ENCODE results near the gene LGMN.
"Not testable (repeated sequence)": the region's sequence is repeated elsewhere in the genome, so short reads cannot be mapped to it uniquely, and the experiment has no call there.

Gene LGMN

GRCh38 chr14:92780444-92781232, 32.2 kb upstream of the LGMN start:
- Histone ChIP-seq H3K27me3 (ENCODE audit: control insufficient read depth, insufficient read depth, low read length) (no peaks in the 10 kb centered on the region), H3K9me3 (ENCODE audit: control insufficient read depth, low read length) (no peaks in the 10 kb centered on the region), H3K4me1 (ENCODE audit: control insufficient read depth, insufficient read depth, low read length) (peaks cover 17% of the 10 kb centered on the region), H3K4me3 (ENCODE audit: low read length) (no peak overlapping the region), H3K36me3 (ENCODE audit: control insufficient read depth, insufficient read depth, low read length) (no peaks in the 10 kb centered on the region), H3K9ac (ENCODE audit: low read length) (no peak overlapping the region)

DNA sequence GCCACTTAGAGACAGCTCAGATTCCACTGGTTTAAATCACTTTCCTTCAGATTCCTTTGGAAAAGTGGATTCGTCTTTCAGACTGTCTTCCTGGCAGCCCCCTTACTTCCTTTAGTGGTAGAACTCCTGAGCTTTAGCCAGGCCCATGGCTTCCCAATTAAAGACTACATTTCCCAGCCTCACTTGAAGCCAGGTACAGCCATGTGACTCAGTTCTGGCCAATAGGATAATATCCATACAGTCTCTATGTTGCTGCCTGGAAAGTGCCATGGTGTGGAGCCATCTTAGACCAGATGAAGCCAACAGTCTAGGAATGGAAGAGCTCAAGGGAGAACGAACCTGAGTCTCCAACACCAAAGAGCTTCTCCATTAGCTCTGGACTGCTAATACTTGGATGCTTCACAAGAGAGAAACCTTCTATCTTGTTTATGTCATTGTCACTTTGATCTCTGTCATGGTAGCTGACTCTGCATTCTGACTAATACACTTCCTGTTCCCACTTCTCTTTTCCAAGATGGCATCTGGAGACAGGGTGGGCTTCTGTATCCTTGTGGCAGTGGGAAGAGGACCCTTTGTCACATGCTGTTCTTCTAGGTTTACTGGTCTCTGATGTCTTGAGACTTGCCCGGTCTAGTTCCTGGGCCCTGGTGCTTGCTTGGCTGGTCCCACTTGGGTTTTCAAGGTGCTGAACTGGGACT, 30.6 kb upstream of the LGMN start:
- not testable (repeated sequence) for H3K36me3 ChIP-seq (ENCODE audit: control insufficient read depth, insufficient read depth, low read length); H3K9ac ChIP-seq (ENCODE audit: low read length); H3K4me1 ChIP-seq (ENCODE audit: control insufficient read depth, insufficient read depth, low read length); H3K9me3 ChIP-seq (ENCODE audit: control insufficient read depth, low read length); H3K27me3 ChIP-seq (ENCODE audit: control insufficient read depth, insufficient read depth, low read length); H3K4me3 ChIP-seq (ENCODE audit: low read length)

DNA sequence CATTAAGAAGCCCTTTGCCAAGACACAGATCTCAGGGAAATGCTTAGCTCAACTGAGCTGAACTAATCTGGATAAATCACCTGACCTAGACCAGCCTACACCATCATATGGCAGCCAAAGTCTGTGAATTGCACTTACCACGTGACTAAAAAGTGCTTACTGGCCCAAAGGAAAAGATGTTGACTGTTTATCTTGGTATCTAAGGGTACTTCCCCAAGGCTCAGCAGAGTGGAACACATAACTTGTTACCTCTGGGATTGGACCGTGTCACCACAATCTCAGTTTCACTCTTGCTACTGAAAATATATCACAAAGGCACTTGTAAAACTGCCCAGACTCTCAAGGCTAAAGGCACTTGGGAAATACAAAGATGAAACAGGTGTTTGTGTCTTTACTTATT, 26.9 kb upstream of the LGMN start:
- not testable (repeated sequence) for H3K4me3 ChIP-seq (ENCODE audit: low read length)

DNA sequence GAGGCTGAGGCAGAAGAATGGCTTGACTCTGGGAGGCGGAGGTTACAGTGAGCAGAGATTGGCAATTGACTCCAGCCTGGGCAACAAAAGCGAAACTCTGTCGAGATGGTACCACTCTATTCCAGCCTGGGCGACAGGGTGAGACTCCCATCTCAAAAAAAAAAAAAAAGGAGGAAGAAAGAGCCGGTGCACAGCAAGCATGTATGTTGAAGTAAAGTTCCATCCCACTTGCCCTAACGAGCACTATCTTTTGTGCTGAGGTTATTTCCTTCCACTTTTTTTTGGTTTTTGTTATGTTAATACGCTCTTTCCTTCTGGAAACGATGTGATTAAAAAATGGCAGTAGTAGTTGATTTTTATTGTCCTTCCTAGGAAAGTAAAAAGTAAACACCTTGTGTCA, 26.1 kb upstream of the LGMN start:
- Histone ChIP-seq H3K4me3 (ENCODE audit: low read length) (no peak overlapping the region), H3K9me3 (ENCODE audit: control insufficient read depth, low read length) (no peaks in the 10 kb centered on the region), H3K9ac (ENCODE audit: low read length) (no peak overlapping the region), H3K4me1 (ENCODE audit: control insufficient read depth, insufficient read depth, low read length) (no peaks in the 10 kb centered on the region), H3K27me3 (ENCODE audit: control insufficient read depth, insufficient read depth, low read length) (no peaks in the 10 kb centered on the region), H3K36me3 (ENCODE audit: control insufficient read depth, insufficient read depth, low read length) (no peaks in the 10 kb centered on the region)

More for the DNA sequence above, 26.9 kb upstream of the LGMN start:
- not testable (repeated sequence) for H3K4me1 ChIP-seq (ENCODE audit: control insufficient read depth, insufficient read depth, low read length); H3K27me3 ChIP-seq (ENCODE audit: control insufficient read depth, insufficient read depth, low read length); H3K9me3 ChIP-seq (ENCODE audit: control insufficient read depth, low read length); H3K36me3 ChIP-seq (ENCODE audit: control insufficient read depth, insufficient read depth, low read length); H3K9ac ChIP-seq (ENCODE audit: low read length)

DNA sequence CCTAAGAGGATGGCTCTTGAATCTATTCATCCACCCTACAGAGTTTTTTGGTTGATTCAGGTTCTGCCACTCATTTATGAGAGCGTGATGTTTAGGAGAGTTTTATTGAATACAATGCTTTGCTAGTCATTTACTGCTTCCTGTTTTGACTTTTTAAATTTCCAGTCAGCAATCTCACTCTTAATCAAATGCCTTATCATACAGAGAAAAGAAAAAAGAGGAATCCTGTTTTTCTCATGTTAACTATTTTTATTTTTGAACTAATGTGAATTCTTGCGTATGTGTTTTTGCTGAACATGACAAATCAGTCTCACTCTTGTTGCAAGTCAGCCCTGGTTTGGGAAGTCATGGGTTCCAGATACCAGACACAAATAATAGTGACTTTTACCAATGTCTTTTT, 22.1 kb upstream of the LGMN start:
- Histone ChIP-seq H3K9ac (ENCODE audit: low read length) (no peak overlapping the region), H3K36me3 (ENCODE audit: control insufficient read depth, insufficient read depth, low read length) (no peaks in the 10 kb centered on the region)

DNA sequence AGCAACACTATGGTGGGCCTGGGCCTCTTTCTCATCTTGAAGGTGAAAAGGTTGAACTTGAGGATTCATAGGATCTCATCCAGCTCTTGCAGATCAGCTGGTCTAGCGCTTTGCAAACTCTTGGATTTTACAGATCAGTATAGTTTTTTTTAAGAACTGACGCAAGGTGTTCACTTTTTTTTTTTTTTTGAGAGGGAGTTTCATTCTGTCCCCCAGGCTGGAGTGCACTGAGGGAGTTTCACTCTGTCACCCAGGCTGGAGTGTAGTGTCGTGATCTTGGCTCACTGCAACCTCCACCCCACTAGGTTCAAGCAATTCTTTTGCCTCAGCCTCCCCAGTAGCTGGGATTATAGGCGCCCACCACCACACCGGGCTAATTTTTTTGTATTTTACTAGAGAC, 20.4 kb upstream of the LGMN start:
- no peak overlapping the region for H3K9ac ChIP-seq (ENCODE audit: low read length)
- no peaks in the 10 kb centered on the region for H3K27me3 ChIP-seq (ENCODE audit: control insufficient read depth, insufficient read depth, low read length)
- no peaks in the 10 kb centered on the region for H3K9me3 ChIP-seq (ENCODE audit: control insufficient read depth, low read length)
- H3K4me1 ChIP-seq (ENCODE audit: control insufficient read depth, insufficient read depth, low read length), result no peaks in the 10 kb centered on the region
- H3K36me3 ChIP-seq (ENCODE audit: control insufficient read depth, insufficient read depth, low read length), result no peaks in the 10 kb centered on the region
- H3K4me3 ChIP-seq (ENCODE audit: low read length), result no peak overlapping the region

More for the DNA sequence above, 22.1 kb upstream of the LGMN start:
- Histone ChIP-seq H3K27me3 (ENCODE audit: control insufficient read depth, insufficient read depth, low read length) (no peaks in the 10 kb centered on the region), H3K9me3 (ENCODE audit: control insufficient read depth, low read length) (no peaks in the 10 kb centered on the region), H3K4me3 (ENCODE audit: low read length) (no peak overlapping the region), H3K4me1 (ENCODE audit: control insufficient read depth, insufficient read depth, low read length) (no peaks in the 10 kb centered on the region)

GRCh38 chr14:92768236-92768635, 19.8 kb upstream of the LGMN start:
- H3K4me1 ChIP-seq (ENCODE audit: control insufficient read depth, insufficient read depth, low read length); H3K27me3 ChIP-seq (ENCODE audit: control insufficient read depth, insufficient read depth, low read length); H3K9me3 ChIP-seq (ENCODE audit: control insufficient read depth, low read length); H3K9ac ChIP-seq (ENCODE audit: low read length); H3K36me3 ChIP-seq (ENCODE audit: control insufficient read depth, insufficient read depth, low read length); H3K4me3 ChIP-seq (ENCODE audit: low read length): not testable (repeated sequence)

DNA sequence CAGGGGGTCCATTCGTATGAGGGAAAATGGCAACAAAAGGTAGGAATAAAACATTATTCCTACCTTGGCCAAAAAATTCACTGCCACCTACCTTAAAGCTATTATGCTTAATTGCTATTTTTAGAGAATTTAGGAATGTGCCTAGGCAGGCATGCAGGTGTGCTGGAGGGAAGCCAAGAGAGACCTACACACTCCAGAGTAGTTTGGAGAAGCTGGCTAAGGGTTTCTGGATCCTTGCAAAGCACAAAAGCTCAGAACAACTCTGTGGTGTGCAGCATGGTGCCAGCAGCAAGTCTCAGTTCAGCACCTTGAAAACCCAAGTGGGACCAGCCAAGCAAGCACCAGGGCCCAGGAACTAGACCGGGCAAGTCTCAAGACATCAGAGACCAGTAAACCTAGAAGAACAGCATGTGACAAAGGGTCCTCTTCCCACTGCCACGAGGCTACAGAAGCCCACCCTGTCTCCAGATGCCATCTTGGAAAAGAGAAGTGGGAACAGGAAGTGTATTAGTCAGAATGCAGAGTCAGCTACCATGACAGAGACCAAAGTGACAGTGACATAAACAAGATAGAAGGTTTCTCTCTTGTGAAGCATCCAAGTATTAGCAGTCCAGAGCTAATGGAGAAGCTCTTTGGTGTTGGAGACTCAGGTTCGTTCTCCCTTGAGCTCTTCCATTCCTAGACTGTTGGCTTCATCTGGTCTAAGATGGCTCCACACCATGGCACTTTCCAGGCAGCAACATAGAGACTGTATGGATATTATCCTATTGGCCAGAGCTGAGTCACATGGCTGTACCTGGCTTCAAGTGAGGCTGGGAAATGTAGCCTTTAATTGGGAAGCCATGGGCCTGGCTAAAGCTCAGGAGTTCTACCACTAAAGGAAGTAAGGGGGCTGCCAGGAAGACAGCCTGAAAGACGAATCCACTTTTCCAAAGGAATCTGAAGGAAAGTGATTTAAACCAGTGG, 15.5 kb upstream of the LGMN start:
- H3K9me3 ChIP-seq (ENCODE audit: control insufficient read depth, low read length); H3K27me3 ChIP-seq (ENCODE audit: control insufficient read depth, insufficient read depth, low read length); H3K4me3 ChIP-seq (ENCODE audit: low read length); H3K36me3 ChIP-seq (ENCODE audit: control insufficient read depth, insufficient read depth, low read length); H3K9ac ChIP-seq (ENCODE audit: low read length); H3K4me1 ChIP-seq (ENCODE audit: control insufficient read depth, insufficient read depth, low read length): not testable (repeated sequence)

GRCh38 chr14:92760524-92760805, 12.0 kb upstream of the LGMN start:
- Histone ChIP-seq H3K4me3 (ENCODE audit: low read length) (no peak overlapping the region), H3K9ac (ENCODE audit: low read length) (no peak overlapping the region), H3K27me3 (ENCODE audit: control insufficient read depth, insufficient read depth, low read length) (no peaks in the 10 kb centered on the region), H3K9me3 (ENCODE audit: control insufficient read depth, low read length) (no peaks in the 10 kb centered on the region), H3K36me3 (ENCODE audit: control insufficient read depth, insufficient read depth, low read length) (no peaks in the 10 kb centered on the region), H3K4me1 (ENCODE audit: control insufficient read depth, insufficient read depth, low read length) (no peaks in the 10 kb centered on the region)

- Histone ChIP-seq H3K9ac (ENCODE audit: low read length) (no peak overlapping the region), H3K4me3 (ENCODE audit: low read length) (no peak overlapping the region), H3K36me3 (ENCODE audit: control insufficient read depth, insufficient read depth, low read length) (no peaks in the 10 kb centered on the region), H3K4me1 (ENCODE audit: control insufficient read depth, insufficient read depth, low read length) (no peaks in the 10 kb centered on the region), H3K9me3 (ENCODE audit: control insufficient read depth, low read length) (no peaks in the 10 kb centered on the region), H3K27me3 (ENCODE audit: control insufficient read depth, insufficient read depth, low read length) (no peaks in the 10 kb centered on the region)
Observed at GRCh38 chr14:92759679-92760523, 11.5 kb upstream of the LGMN start.

- Histone ChIP-seq H3K4me3 (ENCODE audit: low read length) (no peak overlapping the region), H3K4me1 (ENCODE audit: control insufficient read depth, insufficient read depth, low read length) (no peaks in the 10 kb centered on the region), H3K9ac (ENCODE audit: low read length) (no peak overlapping the region), H3K9me3 (ENCODE audit: control insufficient read depth, low read length) (no peaks in the 10 kb centered on the region), H3K36me3 (ENCODE audit: control insufficient read depth, insufficient read depth, low read length) (no peaks in the 10 kb centered on the region), H3K27me3 (ENCODE audit: control insufficient read depth, insufficient read depth, low read length) (no peaks in the 10 kb centered on the region)
Observed at GRCh38 chr14:92759300-92759678, 10.9 kb upstream of the LGMN start.

All from mucosa of stomach (tissue), 1 donor.